NT2/D1 (cell line): ENCODE measurements around the gene EIF5A2.

Source experiments
- SUZ12 ChIP-seq: IDR thresholded peaks from 2 replicates; pipeline ENCODE4 v1.6.1; 2011; ENCODE audit not compliant: insufficient read length, insufficient read depth; ENCODE audit errors: extremely low read depth
- YY1 ChIP-seq: IDR thresholded peaks from 2 replicates; pipeline ENCODE4 v1.6.1; 2011; ENCODE audit not compliant: insufficient read length, insufficient read depth
- ZNF274 ChIP-seq: IDR thresholded peaks from 2 replicates; pipeline ENCODE4 v1.6.1; 2011; ENCODE audit warnings: mild to moderate bottlenecking, low read depth, low read length

- TF ChIP-seq ZNF274 (no peak), YY1 (no peak), SUZ12 (no peak)
These were observed 39.2 kb downstream of the EIF5A2 start for GRCh38 chr3:170869239-170869590.
